Keratinocyte (primary cell): ENCODE data around the gene BTG3. TPM values are rescaled to one million over a fixed set of nuclear protein-coding genes. Genes with fewer than 3 reads are reported as not detected.

Experiments used
- DNase-seq: peaks from one replicate; pipeline ENCODE4 v3.0.0-alpha.2; 2011; ENCODE audit warnings: low read depth, missing footprints, low spot score
- FAIRE-seq: peaks from 2 replicates; lab custom pipeline; 2011; peaks lifted over from hg19 to GRCh38; lab: Jason Lieb, UNC
- H2AFZ ChIP-seq: 2 replicates; pipeline ENCODE4 v1.6.0; 2012; ENCODE audit warnings: low read length, control low read depth, inconsistent platforms; ENCODE audit not compliant: control insufficient read depth
- H3K27ac ChIP-seq: 2 replicates; pipeline ENCODE4 v1.5.1; 2011; ENCODE audit warnings: low read length; ENCODE audit not compliant: control insufficient read depth, insufficient read depth
- H3K27me3 ChIP-seq: 3 replicates; pipeline ENCODE4 v1.6.0; 2011; ENCODE audit warnings: low read length; ENCODE audit not compliant: control insufficient read depth, insufficient read depth; ENCODE audit errors: extremely low read depth
- H3K36me3 ChIP-seq, 2 experiments: 2 replicates in 1 of 2; 3 replicates in 1 of 2; pipeline ENCODE4 v1.5.1; 2011; ENCODE audit warnings: low read length in 2 of 2, mild to moderate bottlenecking in 1 of 2; ENCODE audit not compliant: control insufficient read depth in 2 of 2, insufficient read depth in 2 of 2; ENCODE audit errors: extremely low read depth in 1 of 2
- H3K4me1 ChIP-seq: 3 replicates; pipeline ENCODE4 v1.5.1; 2011; ENCODE audit warnings: low read length; ENCODE audit not compliant: control insufficient read depth, insufficient read depth; ENCODE audit errors: extremely low read depth
- H3K4me2 ChIP-seq: 3 replicates; pipeline ENCODE4 v1.6.0; 2011; ENCODE audit warnings: low read depth, low read length; ENCODE audit not compliant: control insufficient read depth, insufficient read depth; ENCODE audit errors: extremely low read depth
- H3K4me3 ChIP-seq, 3 experiments: fragments of 200-600 bp in 1 of 3; sonication (generic) in 1 of 3; 2 replicates in 2 of 3; 3 replicates in 1 of 3; pipeline ENCODE4 v1.5.1; 2011 to 2016; ENCODE audit warnings: low read length in 3 of 3, mild to moderate bottlenecking in 3 of 3, control low read depth in 2 of 3, inconsistent platforms in 1 of 3, low read depth in 1 of 3, mixed read lengths in 1 of 3, mixed run types in 1 of 3, moderate library complexity in 1 of 3; ENCODE audit not compliant: control insufficient read depth in 2 of 3, insufficient read depth in 2 of 3; ENCODE audit errors: extremely low read depth in 1 of 3
- H3K79me2 ChIP-seq: 2 replicates; pipeline ENCODE4 v1.6.0; 2012; ENCODE audit warnings: low read length; ENCODE audit not compliant: control insufficient read depth, insufficient read depth
- H3K9ac ChIP-seq: 3 replicates; pipeline ENCODE4 v1.6.0; 2011; ENCODE audit warnings: low read length; ENCODE audit not compliant: control insufficient read depth, insufficient read depth; ENCODE audit errors: extremely low read depth
- H3K9me1 ChIP-seq: 3 replicates; pipeline ENCODE4 v1.6.0; 2011; ENCODE audit warnings: low read length; ENCODE audit not compliant: control insufficient read depth, insufficient read depth; ENCODE audit errors: extremely low read depth
- H3K9me3 ChIP-seq: 2 replicates; pipeline ENCODE4 v1.5.1; 2012; ENCODE audit warnings: low read depth, low read length; ENCODE audit not compliant: control insufficient read depth
- H4K20me1 ChIP-seq: 3 replicates; pipeline ENCODE4 v1.6.0; 2011; ENCODE audit warnings: low read length; ENCODE audit not compliant: control insufficient read depth, insufficient read depth; ENCODE audit errors: extremely low read depth
- CTCF ChIP-seq, 3 experiments: IDR thresholded peaks in 1 of 3; conservative IDR thresholded peaks in 1 of 3; optimal IDR thresholded peaks in 1 of 3; 2 replicates in 2 of 3; 3 replicates in 1 of 3; pipeline versions ENCODE3 to v1.5.1; 2011; ENCODE audit warnings: low read length in 3 of 3, mild to moderate bottlenecking in 3 of 3, moderate library complexity in 2 of 3, control low read depth in 1 of 3, inconsistent platforms in 1 of 3; ENCODE audit not compliant: insufficient read depth in 2 of 3; ENCODE audit errors: extremely low read depth in 1 of 3
- EZH2 ChIP-seq: IDR thresholded peaks from one replicate; pipeline ENCODE4 v1.6.1; 2012; ENCODE audit warnings: inconsistent platforms, mild to moderate bottlenecking, low read length, moderate library complexity
- dilution Hi-C: fragments of 300-500 bp; cut with MboI; formaldehyde crosslinking; loops from one replicate; pipeline ENCODE4 v1.7.0; 2020; ENCODE audit warnings: low sequenced_read_pairs; ENCODE audit not compliant: extremely low pct_ligation_motif_present
- polyA plus RNA-seq, 5 experiments: library from polyadenylated mRNA; depleted of rRNA in 3 of 5; stranded (reverse) in 3 of 5; stranded (forward) in 1 of 5; unstranded in 1 of 5; fragments of >200 nt; gene quantifications; 1 replicate in 1 of 5; 2 replicates in 3 of 5; 3 replicates in 1 of 5; pipeline versions ENCODE4 v1.2.1 to v1.2.3, GENCODE V29; 2011 to 2012; ENCODE audit warnings: missing spikeins in 2 of 5, low read depth in 1 of 5, low replicate concordance in 1 of 5

BTG3 gene
- polyA plus RNA-seq, 1 donor (not counting 4 experiments of a cell fraction or from before 2014, with no cell fraction given) = 51.2 TPM

- H3K9me3 ChIP-seq = no peaks in the 10 kb centered on the region
- no peak for DNase-seq
- TF ChIP-seq CTCF (optimal IDR thresholded peaks at IDR 0.05 in 1 of 3, IDR thresholded peaks at IDR 0.05 in 1 of 3, conservative IDR thresholded peaks at IDR 0.05 in 1 of 3; ENCODE audit: extremely low read depth in 1 of 3, insufficient read depth in 2 of 3, low read length in 3 of 3) (no peak), EZH2 (no peak)
- no peak overlapping the region for H3K4me3 ChIP-seq
- H4K20me1 ChIP-seq = no peaks in the 10 kb centered on the region
- no peaks in the 10 kb centered on the region for H3K9me1 ChIP-seq
- no peak for FAIRE-seq
- H3K4me1 ChIP-seq = no peaks in the 10 kb centered on the region
- no peaks in the 10 kb centered on the region for H3K36me3 ChIP-seq
- H3K27me3 ChIP-seq = no peaks in the 10 kb centered on the region
- dilution Hi-C loops = no loop called here
- H2AFZ ChIP-seq = no peak overlapping the region
- no peaks in the 10 kb centered on the region for H3K79me2 ChIP-seq
- no peak overlapping the region for H3K27ac ChIP-seq
- no peak overlapping the region for H3K9ac ChIP-seq
- no peak overlapping the region for H3K4me2 ChIP-seq
Observed at GRCh38 chr21:17660452-17660851, 47.8 kb upstream of the BTG3 start.

GRCh38 chr21:17658931-17659330 is 46.2 kb upstream of the BTG3 start:
- Histone ChIP-seq H3K9me3 (no peaks in the 10 kb centered on the region), H2AFZ (no peak overlapping the region), H4K20me1 (no peaks in the 10 kb centered on the region), H3K4me1 (no peaks in the 10 kb centered on the region), H3K27me3 (no peaks in the 10 kb centered on the region), H3K9me1 (no peaks in the 10 kb centered on the region), H3K4me2 (no peak overlapping the region), H3K27ac (no peak overlapping the region), H3K79me2 (no peaks in the 10 kb centered on the region), H3K36me3 (no peaks in the 10 kb centered on the region), H3K9ac (no peak overlapping the region), H3K4me3 (no peak overlapping the region)
- no peak for TF ChIP-seq CTCF (optimal IDR thresholded peaks at IDR 0.05 in 1 of 3, IDR thresholded peaks at IDR 0.05 in 1 of 3, conservative IDR thresholded peaks at IDR 0.05 in 1 of 3; ENCODE audit: extremely low read depth in 1 of 3, insufficient read depth in 2 of 3, low read length in 3 of 3)
- TF ChIP-seq EZH2 = no peak
- no peak for FAIRE-seq
- dilution Hi-C loops = no loop called here
- DNase-seq = no peak
